ENCODE measurements around the gene RNF208. TPM values are rescaled to one million over a fixed set of nuclear protein-coding genes. Genes with fewer than 3 reads are reported as not detected.

RNF208 gene
- total and polyA plus RNA-seq, 12 donors = 1.1 to 90.5 (median 12.1) TPM

DNA sequence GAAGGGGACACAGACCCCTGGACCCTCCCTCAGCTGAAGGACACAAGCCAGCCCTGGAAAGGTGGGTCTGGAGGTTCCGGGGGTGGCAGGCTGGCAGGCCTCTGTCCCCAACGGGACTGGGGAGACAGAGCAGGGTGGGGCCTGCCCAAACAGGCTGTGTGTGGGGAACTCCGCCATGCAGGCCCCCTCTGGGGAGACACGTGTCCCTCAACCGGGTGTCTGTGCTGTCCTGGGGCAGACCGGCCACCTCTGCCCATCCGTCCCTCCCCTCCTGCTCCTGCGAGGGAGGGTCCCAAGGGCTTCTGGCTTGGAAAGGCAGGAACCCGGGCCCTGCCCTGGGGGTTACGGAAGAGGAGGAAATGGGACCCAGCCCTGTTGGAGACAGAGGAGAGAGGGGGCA is 10.1 kb upstream of the RNF208 start:
- WGBS, 4 donors = 63 to 73% (median 68%) methylated on average over 3 to 10 of the region's 10 CpGs
- no peaks in the 10 kb centered on the region for H3K36me3 ChIP-seq (replicated peaks in 1 of 2)
- intact Hi-C loops (cut with DNase I) = loop anchor here in 1 of 2 donors (10.0 kb wide), 1 partner anchor 447 kb away; no protein-coding TSS in a partner anchor
- H3K9me3 ChIP-seq (replicated peaks in 1 of 3) = no peaks in the 10 kb centered on the region
- peaks cover 50% of the 10 kb centered on the region for H3K27me3 ChIP-seq
- TF ChIP-seq, protein P1, sequence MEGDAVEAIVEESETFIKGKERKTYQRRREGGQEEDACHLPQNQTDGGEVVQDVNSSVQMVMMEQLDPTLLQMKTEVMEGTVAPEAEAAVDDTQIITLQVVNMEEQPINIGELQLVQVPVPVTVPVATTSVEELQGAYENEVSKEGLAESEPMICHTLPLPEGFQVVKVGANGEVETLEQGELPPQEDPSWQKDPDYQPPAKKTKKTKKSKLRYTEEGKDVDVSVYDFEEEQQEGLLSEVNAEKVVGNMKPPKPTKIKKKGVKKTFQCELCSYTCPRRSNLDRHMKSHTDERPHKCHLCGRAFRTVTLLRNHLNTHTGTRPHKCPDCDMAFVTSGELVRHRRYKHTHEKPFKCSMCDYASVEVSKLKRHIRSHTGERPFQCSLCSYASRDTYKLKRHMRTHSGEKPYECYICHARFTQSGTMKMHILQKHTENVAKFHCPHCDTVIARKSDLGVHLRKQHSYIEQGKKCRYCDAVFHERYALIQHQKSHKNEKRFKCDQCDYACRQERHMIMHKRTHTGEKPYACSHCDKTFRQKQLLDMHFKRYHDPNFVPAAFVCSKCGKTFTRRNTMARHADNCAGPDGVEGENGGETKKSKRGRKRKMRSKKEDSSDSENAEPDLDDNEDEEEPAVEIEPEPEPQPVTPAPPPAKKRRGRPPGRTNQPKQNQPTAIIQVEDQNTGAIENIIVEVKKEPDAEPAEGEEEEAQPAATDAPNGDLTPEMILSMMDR (IDR thresholded peaks at IDR 0.05) = no peak
- TF ChIP-seq POLR2A (IDR thresholded peaks at IDR 0.05) = no peak
- no peak overlapping the region for H3K27ac ChIP-seq
- DNase-seq = no peak
- no peak overlapping the region for H3K4me3 ChIP-seq
- peaks cover 0 to 6% of the 10 kb centered on the region in 2 donors for H3K4me1 ChIP-seq (replicated peaks in 1 of 2)

DNA sequence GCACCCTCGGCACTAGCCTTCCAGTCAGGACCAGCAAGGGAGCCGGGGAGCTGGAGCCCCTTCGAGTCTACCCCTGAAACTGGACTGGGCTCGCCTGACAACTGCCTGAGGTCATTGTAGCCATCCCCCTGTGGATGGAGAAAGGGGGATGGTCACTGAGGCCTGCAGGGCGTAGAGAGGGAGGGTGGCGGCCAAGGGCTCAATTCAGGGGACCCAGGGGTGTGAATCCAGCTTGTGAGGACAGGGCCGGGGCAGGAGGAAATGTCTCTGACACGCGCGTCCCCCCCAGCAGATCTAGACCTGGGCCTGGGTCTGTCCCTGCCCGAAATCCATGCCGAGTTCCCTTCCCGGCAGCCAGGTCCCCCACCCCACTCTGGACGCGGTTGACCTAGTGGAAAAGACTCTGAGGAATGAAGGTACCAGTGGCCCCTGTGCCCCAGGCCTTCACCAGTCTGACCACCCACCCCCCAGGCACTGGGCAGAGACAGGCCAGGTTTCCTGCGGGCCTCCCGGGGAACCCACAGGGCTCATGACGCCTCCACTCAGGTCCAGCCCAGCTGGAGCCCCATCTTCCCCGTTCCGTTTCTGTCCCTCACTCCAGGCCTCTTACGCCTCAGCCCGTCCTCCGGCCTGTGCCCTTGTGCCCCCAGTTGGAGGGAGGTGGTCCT is 9.5 kb upstream of the RNF208 start:
- TF ChIP-seq POLR2A (IDR thresholded peaks at IDR 0.05) = no peak
- TF ChIP-seq, protein P1 (IDR thresholded peaks at IDR 0.05) = no peak
- H3K27me3 ChIP-seq = peaks cover 50% of the 10 kb centered on the region
- H3K27ac ChIP-seq = no peak overlapping the region
- WGBS, 4 donors = 73 to 84% (median 78%) methylated on average over 18 to 23 of the region's 23 CpGs
- H3K36me3 ChIP-seq (replicated peaks in 1 of 2) = no peaks in the 10 kb centered on the region
- no peaks in the 10 kb centered on the region for H3K9me3 ChIP-seq (replicated peaks in 1 of 3)
- no peak overlapping the region for H3K4me3 ChIP-seq
- intact Hi-C loops (cut with DNase I) = loop anchor here in 1 of 2 donors (10.0 kb wide), 1 partner anchor 447 kb away; no protein-coding TSS in a partner anchor
- peaks cover 0 to 6% of the 10 kb centered on the region in 2 donors for H3K4me1 ChIP-seq (replicated peaks in 1 of 2)
- DNase-seq = no peak

DNA sequence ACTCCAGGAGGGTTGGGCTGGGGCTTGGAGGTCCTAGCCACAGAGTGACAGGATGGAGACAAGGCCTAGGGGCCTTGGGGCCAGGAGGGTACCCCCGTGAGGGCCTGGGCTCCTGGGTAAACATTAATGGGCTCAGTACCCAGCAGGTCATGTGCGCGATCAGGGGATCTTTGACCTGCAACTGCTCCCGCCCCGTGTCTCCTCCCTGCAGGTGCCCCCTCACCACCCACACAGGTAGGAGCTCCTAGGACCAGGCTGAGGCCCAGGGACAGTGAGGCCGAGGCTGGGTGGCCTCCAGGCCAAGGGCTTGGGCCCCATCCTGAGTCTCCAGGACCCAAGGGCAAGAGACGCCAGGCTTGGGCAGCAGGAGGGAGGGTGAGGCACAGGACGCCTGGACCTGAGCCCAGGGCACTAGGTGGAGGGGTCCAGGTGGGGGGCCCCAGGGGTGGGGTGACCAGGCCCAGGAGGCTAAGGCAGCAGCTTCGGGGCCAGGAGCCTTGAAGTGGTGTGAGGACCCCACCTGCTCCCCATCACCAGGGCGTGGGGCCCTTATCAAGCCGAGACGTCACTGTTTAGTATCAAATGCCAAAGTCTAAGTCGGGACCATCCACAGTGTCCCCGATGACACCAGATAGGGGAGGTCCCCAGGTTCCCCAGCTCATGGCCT is 8.8 kb upstream of the RNF208 start, which contains the start of gene SLC34A3:
Gene SLC34A3 (plus strand): TSS at position 197 of the 667 bp plus-strand sequence. CDS start 802 bp downstream, outside the sequence.
- H3K9me3 ChIP-seq (replicated peaks in 1 of 3) = no peaks in the 10 kb centered on the region
- peaks cover 50% of the 10 kb centered on the region for H3K27me3 ChIP-seq
- H3K4me1 ChIP-seq (replicated peaks in 1 of 2) = no peaks in the 10 kb centered on the region
- H3K27ac ChIP-seq = no peak within 1 kb of the TSS
- 67 to 83% (median 72%) methylated on average over 3 to 14 of the region's 14 CpGs for WGBS, 4 donors
- intact Hi-C loops (cut with DNase I) = loop anchor here in 1 of 2 donors (10.0 kb wide), 1 partner anchor 446 kb away; no protein-coding TSS in a partner anchor
- TF ChIP-seq, protein P1 (IDR thresholded peaks at IDR 0.05) = no peak
- TF ChIP-seq POLR2A (IDR thresholded peaks at IDR 0.05) = no peak
- no peak within 1 kb of the TSS for H3K4me3 ChIP-seq
- no peaks in the 10 kb centered on the region for H3K36me3 ChIP-seq (replicated peaks in 1 of 2)
- DNase-seq = no peak

DNA sequence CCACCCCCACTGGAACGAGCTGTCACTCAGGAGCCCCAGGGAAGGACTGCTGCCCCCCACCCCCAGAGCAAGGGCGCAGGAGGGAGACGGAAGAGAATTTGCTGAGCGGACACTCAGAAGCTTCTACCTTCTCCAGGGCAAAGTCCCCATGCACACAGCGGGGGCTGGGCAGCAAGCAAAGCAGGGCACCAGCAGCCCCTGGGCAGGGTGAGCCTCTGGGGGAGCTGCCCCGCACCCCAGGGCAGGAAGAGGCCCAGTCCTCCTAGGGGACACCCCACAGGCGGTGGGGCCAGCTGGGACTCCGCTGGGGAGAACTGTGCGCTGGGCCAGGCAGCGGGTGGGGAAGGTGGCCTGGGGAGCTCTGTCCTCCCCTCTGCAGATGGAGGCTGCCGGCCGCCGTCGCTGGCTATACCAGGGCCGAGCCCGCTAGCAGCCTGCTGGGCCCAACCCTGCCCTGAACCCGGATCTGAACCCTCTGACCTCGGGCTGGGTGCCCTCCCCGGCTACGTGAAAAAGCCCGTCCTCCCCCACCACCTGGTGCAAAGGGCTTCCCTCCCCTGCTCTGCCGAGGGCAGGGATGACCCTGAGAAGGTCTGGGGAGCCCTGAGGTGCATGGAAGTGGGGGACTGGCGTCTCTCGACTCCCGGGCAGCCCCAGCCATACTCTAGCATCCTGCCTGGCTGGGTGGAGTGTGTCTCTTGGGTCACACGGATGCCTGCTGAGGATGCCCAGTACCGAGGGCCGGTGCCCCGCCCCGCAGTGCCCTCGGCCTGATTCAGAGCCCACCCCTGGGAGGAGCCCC is 8.1 kb upstream of the RNF208 start:
- intact Hi-C loops (cut with DNase I) = loop anchor here (5.0 to 10.0 kb wide), 2 partner anchors 113 to 445 kb away; no protein-coding TSS in a partner anchor
- H3K4me1 ChIP-seq (replicated peaks in 1 of 2) = no peaks in the 10 kb centered on the region
- H3K9me3 ChIP-seq (replicated peaks in 1 of 3) = no peaks in the 10 kb centered on the region
- no peaks in the 10 kb centered on the region for H3K36me3 ChIP-seq (replicated peaks in 1 of 2)
- no peak for DNase-seq
- no peak overlapping the region for H3K27ac ChIP-seq
- WGBS, 4 donors = 52 to 63% (median 55%) methylated on average over 14 to 31 of the region's 31 CpGs; no CpG with 5 or more reads in 1 of the 4 donors
- peaks cover 50% of the 10 kb centered on the region for H3K27me3 ChIP-seq
- TF ChIP-seq, protein P1 (IDR thresholded peaks at IDR 0.05) = no peak
- no peak for TF ChIP-seq POLR2A (IDR thresholded peaks at IDR 0.05)
- no peak overlapping the region for H3K4me3 ChIP-seq

Measured in adrenal gland (tissue), 12 donors.